Left lung (tissue), 10 donors: ENCODE data around the gene GOLGA2. TPM values are rescaled to one million over a fixed set of nuclear protein-coding genes. Genes with fewer than 3 reads are reported as not detected.
A peak's percentile ranks its signal among the peaks of the same experiment; 100 is the strongest.

ENCODE experiments used
- ATAC-seq: fragments of 200-7000 bp; cut with Tn5 transposase; one replicate; pipeline ENCODE4 v1.9.1; 2020; ENCODE audit warnings: moderate library complexity
- DNase-seq, 4 donors: peaks; one replicate each; pipeline ENCODE4 v3.0.0-alpha.2; 2013 to 2020
- H3K27ac ChIP-seq, 2 donors: fragments of 200-600 bp; sonication (generic) in 1 of 2; one replicate each; pipeline versions ENCODE4 v1.5.0 to v1.8.0; 2020 to 2021
- H3K27me3 ChIP-seq, 2 donors: fragments of 200-600 bp; sonication (generic) in 1 of 2; one replicate each; pipeline versions ENCODE4 v1.5.0 to v1.8.0; 2020 to 2021
- H3K36me3 ChIP-seq, 2 donors: fragments of 200-600 bp; sonication (generic) in 1 of 2; one replicate each; pipeline versions ENCODE4 v1.5.0 to v1.8.0; 2020 to 2021
- H3K4me1 ChIP-seq, 2 donors: fragments of 200-600 bp; one replicate each; pipeline ENCODE4 v1.8.0; 2021
- H3K4me3 ChIP-seq, 2 donors: fragments of 200-600 bp; sonication (generic) in 1 of 2; one replicate each; pipeline versions ENCODE4 v1.5.0 to v1.8.0; 2020 to 2021; ENCODE audit warnings: mild to moderate bottlenecking in 1 of 2
- H3K9me3 ChIP-seq, 2 donors: fragments of 200-600 bp; sonication (generic) in 1 of 2; one replicate each; pipeline versions ENCODE4 v1.5.0 to v1.8.0; 2020 to 2021
- CTCF ChIP-seq, 2 donors: fragments of 200-600 bp; sonication (generic) in 1 of 2; IDR thresholded peaks; one replicate each; pipeline versions ENCODE4 v1.5.0 to v1.8.0; 2021; ENCODE audit warnings: antibody characterized with exemption in 2 of 2
- intact Hi-C, 2 donors: fragments of 100-400 bp; cut with DNase I; formaldehyde crosslinking; loops; one replicate each; pipeline versions ENCODE4 v1.11.2 to v1.14.2; 2022
- polyA plus RNA-seq, 6 donors: library from polyadenylated mRNA; unstranded; fragments of 120-200 nt; gene quantifications; one replicate each; pipeline ENCODE4 v1.2.1, GENCODE V29; 2013; ENCODE audit not compliant: insufficient read length in 6 of 6
- total RNA-seq, 2 donors: library from RNA; stranded (reverse); fragmentation: NEBNext Ultra II Directional; extraction: Animal tissue kit (Norgen Biotek cat#: 25700); gene quantifications; one replicate each; pipeline ENCODE4 v1.2.1, GENCODE V29; 2021
- donor health status: DM: no; HTN: yes; CAD: no.
- donor health status: DM: no; HTN: no; CAD: no.

Gene GOLGA2
- total and polyA plus RNA-seq, 8 donors, result 97.2 to 163 (median 117) TPM

- peaks cover 0 to 70% of the 10 kb centered on the region in 2 donors for H3K36me3 ChIP-seq
- TF ChIP-seq CTCF (IDR thresholded peaks at IDR 0.05), result no peak
Observed at GRCh38 chr9:128257086-128257825, 18.6 kb downstream of the GOLGA2 start.

DNA sequence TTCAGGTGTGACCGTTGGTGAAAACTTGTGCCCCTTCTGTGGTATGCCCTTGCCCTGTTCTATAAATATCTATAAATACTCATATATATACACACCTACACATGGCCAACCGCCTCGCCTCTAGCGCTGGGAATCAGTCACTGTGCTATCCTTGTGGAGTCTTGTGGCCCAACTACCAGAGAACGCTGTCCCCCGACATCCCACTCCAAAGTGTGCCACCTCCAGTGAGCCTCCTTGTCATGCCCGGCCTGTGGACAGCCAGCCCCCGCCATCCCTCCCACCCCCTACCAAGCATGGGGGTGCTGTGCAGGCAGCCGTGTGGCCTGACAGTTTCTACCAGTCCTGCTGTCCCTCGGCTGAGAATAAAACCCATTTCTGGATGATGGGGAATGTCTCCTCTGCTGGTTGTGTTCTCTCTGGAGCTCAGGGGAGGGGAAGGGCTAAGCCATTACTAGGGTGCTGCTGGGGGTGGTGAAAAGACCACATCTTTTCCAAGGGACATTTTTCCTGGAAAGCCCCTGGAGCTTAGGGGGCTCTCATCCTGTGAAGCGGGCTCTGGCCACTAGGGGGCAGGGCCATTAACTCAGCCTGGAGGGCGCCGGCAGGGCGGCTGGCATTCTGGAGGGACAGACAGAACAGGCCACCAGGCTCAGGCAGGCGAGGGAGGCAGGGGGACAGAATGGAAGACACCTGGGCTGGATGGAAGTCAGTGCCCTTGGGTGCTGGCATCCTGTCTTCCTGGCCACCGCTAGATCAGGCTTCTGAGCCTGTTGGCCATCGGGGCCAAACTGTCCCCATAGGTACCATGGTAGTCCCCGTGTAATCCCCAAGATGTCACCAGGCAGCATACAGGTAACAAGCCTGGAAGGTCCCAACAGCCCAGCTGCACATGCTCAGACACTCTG is 20.7 kb downstream of the GOLGA2 start:
- Histone ChIP-seq H3K4me1 (peaks cover 9 to 14% of the 10 kb centered on the region in 2 donors), H3K4me3 (no peak overlapping the region), H3K9me3 (no peaks in the 10 kb centered on the region), H3K27me3 (peaks cover 0 to 15% of the 10 kb centered on the region in 2 donors), H3K36me3 (peaks cover 0 to 48% of the 10 kb centered on the region in 2 donors), H3K27ac (no peak overlapping the region)
- intact Hi-C loops, result no loop called here
- peak; percentile 43 for ATAC-seq
- TF ChIP-seq CTCF (IDR thresholded peaks at IDR 0.05), result peak; percentile 70 to 83
- peak in 3 of 4 donors; percentile 41 to 89 (median 66) for DNase-seq

More at GRCh38 chr9:128257086-128257825, 18.6 kb downstream of the GOLGA2 start:
- intact Hi-C loops, result no loop called here
- ATAC-seq (no peak), DNase-seq (no peak)
- Histone ChIP-seq H3K27me3 (no peaks in the 10 kb centered on the region), H3K27ac (no peak overlapping the region), H3K4me1 (no peaks in the 10 kb centered on the region), H3K9me3 (no peaks in the 10 kb centered on the region), H3K4me3 (no peak overlapping the region)

- Histone ChIP-seq H3K27ac (no peak overlapping the region), H3K27me3 (peaks cover 0 to 15% of the 10 kb centered on the region in 2 donors), H3K36me3 (peaks cover 0 to 41% of the 10 kb centered on the region in 2 donors), H3K4me3 (no peak overlapping the region), H3K9me3 (no peaks in the 10 kb centered on the region), H3K4me1 (peaks cover 9 to 19% of the 10 kb centered on the region in 2 donors)
- intact Hi-C loops, result no loop called here
- DNase-seq (no peak), ATAC-seq (no peak)
- TF ChIP-seq CTCF (IDR thresholded peaks at IDR 0.05), result no peak
Observed at GRCh38 chr9:128254362-128254761, 21.4 kb downstream of the GOLGA2 start.

- Histone ChIP-seq H3K36me3 (peaks cover 0 to 37% of the 10 kb centered on the region in 2 donors), H3K27ac (no peak overlapping the region), H3K9me3 (no peaks in the 10 kb centered on the region), H3K4me3 (no peak overlapping the region), H3K27me3 (peaks cover 0 to 15% of the 10 kb centered on the region in 2 donors), H3K4me1 (peaks cover 9 to 19% of the 10 kb centered on the region in 2 donors)
- ATAC-seq (no peak), DNase-seq (no peak)
- TF ChIP-seq CTCF (IDR thresholded peaks at IDR 0.05), result no peak
- intact Hi-C loops, result no loop called here
Observed at GRCh38 chr9:128253991-128254346, 21.8 kb downstream of the GOLGA2 start.
